HCT116 (cell line): ENCODE measurements around the gene NDUFS8. TPM values are rescaled to one million over a fixed set of nuclear protein-coding genes. Genes with fewer than 3 reads are reported as not detected.

Source experiments
- ATAC-seq: fragments of 200-7000 bp; cut with Tn5 transposase; 2 replicates; pipeline ENCODE4 v1.9.1; 2020; ENCODE audit warnings: mild to moderate bottlenecking, moderate library complexity
- BruUV-seq: library from RNA; stranded (reverse); fragments of 400-500 nt; replicated peaks from 2 replicates; lab custom pipeline; 2021; lab: Mats Ljungman, UMichigan
- CTCF ChIA-PET: fragments of 300-600 bp; sonication (Branson Sonifier 250); formaldehyde crosslinking; loops from one replicate; lab custom pipeline; 2021; ENCODE audit warnings: antibody characterized with exemption; lab: Charles Lee
- POLR2A ChIA-PET: fragments of 300-600, 350-600 bp; sonication (Branson Sonifier 250); formaldehyde crosslinking; loops from one replicate; lab custom pipeline; 2021; ENCODE audit warnings: antibody characterized with exemption; lab: Charles Lee
- RAD21 ChIA-PET, 2 experiments: fragments of 300-600 bp; sonication (Branson Sonifier 250); formaldehyde crosslinking; loops; one replicate each; lab custom pipeline; 2023; ENCODE audit warnings: low total read pairs in 2 of 2; ENCODE audit not compliant: uncharacterized antibody in 2 of 2, unreplicated experiment in 2 of 2, low non-redundant PET in 1 of 2; lab: Charles Lee
- DNase-seq: peaks from one replicate; pipeline ENCODE4 v3.0.0-alpha.2; 2010; ENCODE audit warnings: low read depth, low spot score
- H2AFZ ChIP-seq: fragments of 200-600 bp; shearing (Covaris generic), sonication (generic); 2 replicates; pipeline ENCODE4 v1.6.1; 2017; ENCODE audit warnings: low read depth, mixed run types, mixed read lengths, antibody characterized with exemption, low read length; ENCODE audit not compliant: poor library complexity, severe bottlenecking
- H3K27ac ChIP-seq: 2 replicates; pipeline ENCODE4 v1.5.1; 2012; ENCODE audit warnings: low read depth, low read length
- H3K27me3 ChIP-seq: fragments of 200-600 bp; sonication (generic); 2 replicates; pipeline ENCODE4 v1.6.1; 2016; ENCODE audit warnings: mixed run types, low read length, mixed read lengths; ENCODE audit not compliant: insufficient read depth
- H3K36me3 ChIP-seq, 2 experiments: fragments of 200-500 bp in 1 of 2; fragments of 200-600 bp in 1 of 2; sonication (Bioruptor generic) in 1 of 2; sonication (generic) in 1 of 2; 2 replicates each; pipeline versions ENCODE4 v1.5.1 to v1.6.1; 2014 to 2016; ENCODE audit warnings: low read length in 2 of 2, inconsistent platforms in 1 of 2, mixed read lengths in 1 of 2, mixed run types in 1 of 2; ENCODE audit not compliant: insufficient read depth in 2 of 2, control insufficient read depth in 1 of 2
- H3K4me1 ChIP-seq, 2 experiments: fragments of 200-600 bp in 1 of 2; sonication (generic) in 1 of 2; 2 replicates each; pipeline versions ENCODE4 v1.5.1 to v1.6.1; 2012 to 2017; ENCODE audit warnings: low read length in 2 of 2, inconsistent platforms in 1 of 2, mild to moderate bottlenecking in 1 of 2, mixed read lengths in 1 of 2, mixed run types in 1 of 2, moderate library complexity in 1 of 2; ENCODE audit not compliant: insufficient read depth in 2 of 2, control insufficient read depth in 1 of 2
- H3K4me2 ChIP-seq: fragments of 200-600 bp; sonication (generic); 2 replicates; pipeline ENCODE4 v1.6.1; 2017; ENCODE audit warnings: mixed run types, low read length, mixed read lengths
- H3K4me3 ChIP-seq, 2 experiments: fragments of 200-600 bp in 1 of 2; sonication (generic) in 1 of 2; replicated peaks in 1 of 2; 2 replicates each; pipeline ENCODE4 v1.5.1; 2011 to 2016; ENCODE audit warnings: low read length in 2 of 2, control low read depth in 1 of 2, low read depth in 1 of 2, mild to moderate bottlenecking in 1 of 2, mixed read lengths in 1 of 2, mixed run types in 1 of 2
- H3K79me2 ChIP-seq: fragments of 200-600 bp; sonication (generic); 2 replicates; pipeline ENCODE4 v1.6.1; 2017; ENCODE audit warnings: mild to moderate bottlenecking, mixed run types, low read length, moderate library complexity, mixed read lengths; ENCODE audit not compliant: insufficient read depth
- H3K9ac ChIP-seq: fragments of 200-600 bp; sonication (generic); 2 replicates; pipeline ENCODE4 v1.6.1; 2016; ENCODE audit warnings: low read length, mixed read lengths
- H3K9me2 ChIP-seq: fragments of 200-600 bp; sonication (generic), shearing (Covaris generic); 2 replicates; pipeline ENCODE4 v1.6.1; 2017; ENCODE audit warnings: mixed run types, mild to moderate bottlenecking, moderate library complexity; ENCODE audit not compliant: insufficient read depth
- H3K9me3 ChIP-seq, 2 experiments: fragments of 200-500 bp in 1 of 2; fragments of 200-600 bp in 1 of 2; sonication (Bioruptor generic) in 1 of 2; sonication (generic) in 1 of 2; 2 replicates each; pipeline ENCODE4 v1.6.1; 2014 to 2017; ENCODE audit warnings: low read length in 2 of 2, mixed read lengths in 2 of 2, inconsistent platforms in 1 of 2, low read depth in 1 of 2, mild to moderate bottlenecking in 1 of 2, mixed run types in 1 of 2, moderate library complexity in 1 of 2; ENCODE audit not compliant: control insufficient read depth in 1 of 2, insufficient read depth in 1 of 2
- H4K20me1 ChIP-seq: fragments of 200-600 bp; sonication (generic), shearing (Covaris generic); 2 replicates; pipeline ENCODE4 v1.6.1; 2017; ENCODE audit warnings: mixed run types, mild to moderate bottlenecking, moderate library complexity; ENCODE audit not compliant: insufficient read depth
- CBX3 ChIP-seq: IDR thresholded peaks from 2 replicates; pipeline ENCODE4 v1.6.1; 2012; ENCODE audit warnings: low read depth
- ELF1 ChIP-seq: IDR thresholded peaks from 2 replicates; pipeline ENCODE4 v1.6.1; 2012; ENCODE audit warnings: low read depth, borderline replicate concordance
- POLR2A ChIP-seq: IDR thresholded peaks from 2 replicates; pipeline ENCODE4 v1.7.0; 2011; ENCODE audit warnings: borderline replicate concordance; ENCODE audit not compliant: insufficient read depth, insufficient read length; ENCODE audit errors: extremely low read depth
- POLR2AphosphoS5 ChIP-seq: IDR thresholded peaks from 2 replicates; pipeline ENCODE4 v1.6.1; 2011; ENCODE audit warnings: mild to moderate bottlenecking, low read depth, low read length, moderate library complexity
- RAD21 ChIP-seq: IDR thresholded peaks from 2 replicates; pipeline ENCODE4 v1.6.1; 2012; ENCODE audit warnings: low read depth, mild to moderate bottlenecking
- SP1 ChIP-seq: IDR thresholded peaks from 2 replicates; pipeline ENCODE4 v1.6.1; 2012; ENCODE audit warnings: low read depth
- SRF ChIP-seq: IDR thresholded peaks from 2 replicates; pipeline ENCODE4 v1.6.1; 2012; ENCODE audit warnings: low read depth
- ZFX ChIP-seq: fragments of 450-650 bp; IDR thresholded peaks from 2 replicates; pipeline ENCODE4 v1.6.1; 2017
- intact Hi-C: fragments of 100-400 bp; cut with micrococcal nuclease; formaldehyde crosslinking; loops from 2 replicates; pipeline ENCODE4 v1.10.0; 2022
- total RNA-seq: library from RNA; stranded (reverse); gene quantifications from one replicate; pipeline ENCODE4 v1.2.1, GENCODE V29; 2021; ENCODE audit not compliant: unreplicated experiment
- TF ChIP-seq, protein P1 (sequence below): IDR thresholded peaks from 2 replicates; pipeline ENCODE4 v1.6.1; 2012; ENCODE audit warnings: low read depth
- TF ChIP-seq, protein P2 (sequence below), 3 experiments: fragments of 200-600 bp in 1 of 3; sonication (generic) in 1 of 3; IDR thresholded peaks in 2 of 3; conservative IDR thresholded peaks in 1 of 3; 2 replicates each; pipeline ENCODE4 v1.5.1; 2012 to 2017; ENCODE audit warnings: low read depth in 2 of 3, low read length in 2 of 3, antibody characterized with exemption in 1 of 3, borderline replicate concordance in 1 of 3, control low read depth in 1 of 3, mild to moderate bottlenecking in 1 of 3, mixed read lengths in 1 of 3, mixed run types in 1 of 3, moderate library complexity in 1 of 3; ENCODE audit not compliant: insufficient read depth in 1 of 3
- TF ChIP-seq, protein P3 (sequence below): IDR thresholded peaks from 2 replicates; pipeline ENCODE4 v1.6.1; 2012
- TF ChIP-seq, protein P4 (sequence below): IDR thresholded peaks from 2 replicates; pipeline ENCODE4 v1.6.1; 2012

NDUFS8 gene
- total RNA-seq, 1 experiment from 2014 or later, result 189 TPM

DNA sequence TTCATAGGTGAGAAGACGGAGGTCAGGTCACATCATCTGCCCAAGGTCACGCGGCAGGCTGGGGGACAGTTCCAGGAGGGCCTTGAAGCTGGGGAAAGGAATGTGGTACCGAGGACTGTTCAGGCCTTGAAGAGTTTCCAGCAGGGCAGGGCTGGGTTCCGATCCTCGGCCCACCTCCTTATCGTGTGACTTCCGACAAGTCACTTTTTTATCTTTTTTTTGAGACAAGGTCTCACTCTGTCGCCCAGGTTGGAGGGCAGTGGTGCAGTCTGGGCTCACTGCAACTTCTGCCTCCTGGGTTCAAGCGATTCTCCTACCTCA lies 623 bp downstream of the NDUFS8 start:
- ATAC-seq (no peak), DNase-seq (no peak)
- peaks cover 4 to 20% of the 10 kb centered on the region in 2 experiments; a peak in 2 of 4 replicates for H3K36me3 ChIP-seq
- H3K4me3 ChIP-seq, result peak overlapping the region; percentile 86 to 97
- H3K79me2 ChIP-seq, result peaks cover 33% of the 10 kb centered on the region
- H3K27me3 ChIP-seq, result no peaks in the 10 kb centered on the region
- no peaks in the 10 kb centered on the region for H3K9me2 ChIP-seq
- peaks cover 37 to 53% of the 10 kb centered on the region in 2 experiments for H3K4me1 ChIP-seq
- H3K9me3 ChIP-seq, result peaks cover 0 to 5% of the 10 kb centered on the region in 2 experiments; a peak in 1 of 4 replicates
- no TSS peak for BruUV-seq
- no peak overlapping the region for H2AFZ ChIP-seq
- POLR2A ChIA-PET, result interaction anchor here (1.4 kb wide), 1 partner anchor 17 kb away, joined by 3 read pairs; no protein-coding TSS in a partner anchor
- H3K4me2 ChIP-seq, result peak overlapping the region; percentile 84
- CTCF ChIA-PET, result no interaction called here
- peak overlapping the region; percentile 94 for H3K9ac ChIP-seq
- H4K20me1 ChIP-seq, result no peaks in the 10 kb centered on the region
- intact Hi-C loops, result loop anchor here (10.0 kb wide), 1 partner anchor 94 kb away; the partner anchor contains the start of gene CHKA
- RAD21 ChIA-PET, result no interaction called here
- TF ChIP-seq SP1, result no peak
- TF ChIP-seq RAD21, result no peak
- no peak; the same call in 1 of the 2 replicates for TF ChIP-seq ZFX
- TF ChIP-seq, protein P1, sequence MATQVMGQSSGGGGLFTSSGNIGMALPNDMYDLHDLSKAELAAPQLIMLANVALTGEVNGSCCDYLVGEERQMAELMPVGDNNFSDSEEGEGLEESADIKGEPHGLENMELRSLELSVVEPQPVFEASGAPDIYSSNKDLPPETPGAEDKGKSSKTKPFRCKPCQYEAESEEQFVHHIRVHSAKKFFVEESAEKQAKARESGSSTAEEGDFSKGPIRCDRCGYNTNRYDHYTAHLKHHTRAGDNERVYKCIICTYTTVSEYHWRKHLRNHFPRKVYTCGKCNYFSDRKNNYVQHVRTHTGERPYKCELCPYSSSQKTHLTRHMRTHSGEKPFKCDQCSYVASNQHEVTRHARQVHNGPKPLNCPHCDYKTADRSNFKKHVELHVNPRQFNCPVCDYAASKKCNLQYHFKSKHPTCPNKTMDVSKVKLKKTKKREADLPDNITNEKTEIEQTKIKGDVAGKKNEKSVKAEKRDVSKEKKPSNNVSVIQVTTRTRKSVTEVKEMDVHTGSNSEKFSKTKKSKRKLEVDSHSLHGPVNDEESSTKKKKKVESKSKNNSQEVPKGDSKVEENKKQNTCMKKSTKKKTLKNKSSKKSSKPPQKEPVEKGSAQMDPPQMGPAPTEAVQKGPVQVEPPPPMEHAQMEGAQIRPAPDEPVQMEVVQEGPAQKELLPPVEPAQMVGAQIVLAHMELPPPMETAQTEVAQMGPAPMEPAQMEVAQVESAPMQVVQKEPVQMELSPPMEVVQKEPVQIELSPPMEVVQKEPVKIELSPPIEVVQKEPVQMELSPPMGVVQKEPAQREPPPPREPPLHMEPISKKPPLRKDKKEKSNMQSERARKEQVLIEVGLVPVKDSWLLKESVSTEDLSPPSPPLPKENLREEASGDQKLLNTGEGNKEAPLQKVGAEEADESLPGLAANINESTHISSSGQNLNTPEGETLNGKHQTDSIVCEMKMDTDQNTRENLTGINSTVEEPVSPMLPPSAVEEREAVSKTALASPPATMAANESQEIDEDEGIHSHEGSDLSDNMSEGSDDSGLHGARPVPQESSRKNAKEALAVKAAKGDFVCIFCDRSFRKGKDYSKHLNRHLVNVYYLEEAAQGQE, result no peak
- TF ChIP-seq POLR2A, result no peak
- no peak for TF ChIP-seq ELF1
- TF ChIP-seq, protein P2, sequence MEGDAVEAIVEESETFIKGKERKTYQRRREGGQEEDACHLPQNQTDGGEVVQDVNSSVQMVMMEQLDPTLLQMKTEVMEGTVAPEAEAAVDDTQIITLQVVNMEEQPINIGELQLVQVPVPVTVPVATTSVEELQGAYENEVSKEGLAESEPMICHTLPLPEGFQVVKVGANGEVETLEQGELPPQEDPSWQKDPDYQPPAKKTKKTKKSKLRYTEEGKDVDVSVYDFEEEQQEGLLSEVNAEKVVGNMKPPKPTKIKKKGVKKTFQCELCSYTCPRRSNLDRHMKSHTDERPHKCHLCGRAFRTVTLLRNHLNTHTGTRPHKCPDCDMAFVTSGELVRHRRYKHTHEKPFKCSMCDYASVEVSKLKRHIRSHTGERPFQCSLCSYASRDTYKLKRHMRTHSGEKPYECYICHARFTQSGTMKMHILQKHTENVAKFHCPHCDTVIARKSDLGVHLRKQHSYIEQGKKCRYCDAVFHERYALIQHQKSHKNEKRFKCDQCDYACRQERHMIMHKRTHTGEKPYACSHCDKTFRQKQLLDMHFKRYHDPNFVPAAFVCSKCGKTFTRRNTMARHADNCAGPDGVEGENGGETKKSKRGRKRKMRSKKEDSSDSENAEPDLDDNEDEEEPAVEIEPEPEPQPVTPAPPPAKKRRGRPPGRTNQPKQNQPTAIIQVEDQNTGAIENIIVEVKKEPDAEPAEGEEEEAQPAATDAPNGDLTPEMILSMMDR (IDR thresholded peaks at IDR 0.05 in 2 of 3, conservative IDR thresholded peaks at IDR 0.05 in 1 of 3; ENCODE audit: borderline replicate concordance in 1 of 3, insufficient read depth in 1 of 3, low read depth in 2 of 3, low read length in 2 of 3), result no peak
- TF ChIP-seq SRF, result no peak
- TF ChIP-seq CBX3, result no peak
- TF ChIP-seq POLR2AphosphoS5, result no peak
- TF ChIP-seq, protein P3, sequence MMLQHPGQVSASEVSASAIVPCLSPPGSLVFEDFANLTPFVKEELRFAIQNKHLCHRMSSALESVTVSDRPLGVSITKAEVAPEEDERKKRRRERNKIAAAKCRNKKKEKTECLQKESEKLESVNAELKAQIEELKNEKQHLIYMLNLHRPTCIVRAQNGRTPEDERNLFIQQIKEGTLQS, result no peak
- TF ChIP-seq, protein P4, sequence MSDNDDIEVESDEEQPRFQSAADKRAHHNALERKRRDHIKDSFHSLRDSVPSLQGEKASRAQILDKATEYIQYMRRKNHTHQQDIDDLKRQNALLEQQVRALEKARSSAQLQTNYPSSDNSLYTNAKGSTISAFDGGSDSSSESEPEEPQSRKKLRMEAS, result no peak
- H3K27ac ChIP-seq, result peak overlapping the region; percentile 81
